ENCODE data around the gene DCLK3.

GRCh38 chr3:36750737-36751136, 13.6 kb downstream of the DCLK3 start:
- TF ChIP-seq CTCF (IDR thresholded peaks at IDR 0.05; ENCODE audit: low read length) (no peak), EZH2 (optimal IDR thresholded peaks at IDR 0.05; ENCODE audit: low read depth, low read length) (no peak), EZH2phosphoT487 (IDR thresholded peaks at IDR 0.05; ENCODE audit: low read length) (no peak)

Data from MM.1S (cell line).